ENCODE data around the gene MMEL1. TPM values are rescaled to one million over a fixed set of nuclear protein-coding genes. Genes with fewer than 3 reads are reported as not detected.

The MMEL1 gene
- total RNA-seq, 1 donor from 2014 or later, result 0.62 TPM

GRCh38 chr1:2561898-2562895, 70.6 kb downstream of the MMEL1 start:
- Mint-ChIP-seq H3K27me3 (ENCODE audit: low read depth) (no peaks in the 10 kb centered on the region), H3K36me3 (ENCODE audit: low read depth) (no peaks in the 10 kb centered on the region), H3K9me3 (ENCODE audit: low read depth) (no peaks in the 10 kb centered on the region), H3K27ac (ENCODE audit: unreplicated experiment) (no peak overlapping the region), H3K4me3 (ENCODE audit: unreplicated experiment) (no peak overlapping the region), H3K4me1 (ENCODE audit: low read depth) (peaks cover 3% of the 10 kb centered on the region)
- peak; percentile 63 for TF ChIP-seq CTCF (IDR thresholded peaks at IDR 0.05)
- DNase-seq (ENCODE audit: low spot score), result no peak

- TF ChIP-seq CTCF (IDR thresholded peaks at IDR 0.05), result no peak
- no peaks in the 10 kb centered on the region for H3K27me3 Mint-ChIP-seq (ENCODE audit: low read depth)
- no peak overlapping the region for H3K27ac Mint-ChIP-seq (ENCODE audit: unreplicated experiment)
- H3K4me1 Mint-ChIP-seq (ENCODE audit: low read depth), result peaks cover 6% of the 10 kb centered on the region
- H3K4me3 Mint-ChIP-seq (ENCODE audit: unreplicated experiment), result no peak overlapping the region
- no peak for DNase-seq (ENCODE audit: low spot score)
- no peaks in the 10 kb centered on the region for H3K9me3 Mint-ChIP-seq (ENCODE audit: low read depth)
- no peaks in the 10 kb centered on the region for H3K36me3 Mint-ChIP-seq (ENCODE audit: low read depth)
These were observed 71.4 kb downstream of the MMEL1 start for GRCh38 chr1:2561446-2561845.

- TF ChIP-seq CTCF (IDR thresholded peaks at IDR 0.05), result no peak
- Mint-ChIP-seq H3K4me1 (ENCODE audit: low read depth) (peaks cover 12% of the 10 kb centered on the region), H3K27me3 (ENCODE audit: low read depth) (no peaks in the 10 kb centered on the region), H3K36me3 (ENCODE audit: low read depth) (no peaks in the 10 kb centered on the region), H3K27ac (ENCODE audit: unreplicated experiment) (no peak overlapping the region), H3K4me3 (ENCODE audit: unreplicated experiment) (no peak overlapping the region), H3K9me3 (ENCODE audit: low read depth) (no peaks in the 10 kb centered on the region)
- DNase-seq (ENCODE audit: low spot score), result no peak
These were observed 72.3 kb downstream of the MMEL1 start for GRCh38 chr1:2560299-2561073.

GRCh38 chr1:2559509-2560298, 73.1 kb downstream of the MMEL1 start:
- Mint-ChIP-seq H3K4me3 (ENCODE audit: unreplicated experiment) (no peak overlapping the region), H3K4me1 (ENCODE audit: low read depth) (peaks cover 12% of the 10 kb centered on the region), H3K27me3 (ENCODE audit: low read depth) (no peaks in the 10 kb centered on the region), H3K27ac (ENCODE audit: unreplicated experiment) (no peak overlapping the region), H3K36me3 (ENCODE audit: low read depth) (no peaks in the 10 kb centered on the region), H3K9me3 (ENCODE audit: low read depth) (no peaks in the 10 kb centered on the region)
- no peak for TF ChIP-seq CTCF (IDR thresholded peaks at IDR 0.05)
- DNase-seq (ENCODE audit: low spot score), result no peak

All from chondrocyte (in vitro differentiated cells).